GM21723 (cell line): Measurements from ENCODE around the gene TANK.
A peak's percentile ranks its signal among the peaks of the same experiment; 100 is the strongest.
"Not testable (repeated sequence)": the region's sequence is repeated elsewhere in the genome, so short reads cannot be mapped to it uniquely, and the experiment has no call there.

Experiments used
- ATAC-seq: cut with Tn5 transposase; IDR thresholded peaks from one replicate; pipeline ENCODE4 v1.9.1; 2021; ENCODE audit warnings: mild to moderate bottlenecking, moderate library complexity; ENCODE audit not compliant: unreplicated experiment

Gene TANK

GRCh38 chr2:161132384-161132783 lies 27.8 kb upstream of the TANK start:
- not testable (repeated sequence) for ATAC-seq

GRCh38 chr2:161133366-161133765 lies 26.9 kb upstream of the TANK start:
- ATAC-seq = no peak

GRCh38 chr2:161134547-161135518 lies 25.4 kb upstream of the TANK start:
- no peak for ATAC-seq

GRCh38 chr2:161135951-161136593 lies 24.2 kb upstream of the TANK start:
- no peak for ATAC-seq

- peak; percentile 83 for ATAC-seq
These were observed 23.4 kb upstream of the TANK start for GRCh38 chr2:161136696-161137324.

GRCh38 chr2:161138429-161138828 lies 21.8 kb upstream of the TANK start:
- peak; percentile 22 for ATAC-seq

- peak; percentile 39 for ATAC-seq
These were observed 20.9 kb upstream of the TANK start for GRCh38 chr2:161139098-161139987.

GRCh38 chr2:161141033-161141432 lies 19.2 kb upstream of the TANK start:
- peak; percentile 41 for ATAC-seq

GRCh38 chr2:161146209-161146775 lies 13.9 kb upstream of the TANK start:
- peak; percentile 53 for ATAC-seq

- no peak for ATAC-seq
These were observed 13.2 kb upstream of the TANK start for GRCh38 chr2:161146996-161147395.

GRCh38 chr2:161147856-161148255 lies 12.4 kb upstream of the TANK start:
- peak; percentile 57 for ATAC-seq

GRCh38 chr2:161150704-161151103 lies 9.5 kb upstream of the TANK start:
- ATAC-seq = no peak

- ATAC-seq = no peak
These were observed 7.9 kb upstream of the TANK start for GRCh38 chr2:161152302-161152701.

- no peak for ATAC-seq
These were observed 1.3 kb upstream of the TANK start for GRCh38 chr2:161158882-161159281.

GRCh38 chr2:161159456-161160225 lies 587 bp upstream of the TANK start:
- ATAC-seq = peak; percentile 1

- peak; percentile 0 for ATAC-seq
These were observed 962 bp downstream of the TANK start for GRCh38 chr2:161161074-161161706.

GRCh38 chr2:161163440-161163839 lies 3.2 kb downstream of the TANK start:
- ATAC-seq = no peak

- ATAC-seq = no peak
These were observed 3.9 kb downstream of the TANK start for GRCh38 chr2:161164161-161164560.

- ATAC-seq = no peak
These were observed 5.0 kb downstream of the TANK start for GRCh38 chr2:161165266-161165665.
